Vagina (tissue), 2 donors: ENCODE measurements around the gene ZBTB34. TPM values are rescaled to one million over a fixed set of nuclear protein-coding genes. Genes with fewer than 3 reads are reported as not detected.

Experiments
- DNase-seq, 2 donors: peaks; one replicate each; pipeline ENCODE4 v3.0.0-alpha.2; 2017; ENCODE audit errors: extremely low spot score in 2 of 2
- H3K27ac ChIP-seq: fragments of 200-600 bp; sonication (generic); one replicate; pipeline ENCODE4 v1.5.1; 2019
- H3K27me3 ChIP-seq: fragments of 200-600 bp; sonication (generic); one replicate; pipeline ENCODE4 v1.5.1; 2019
- H3K36me3 ChIP-seq, 2 donors: fragments of 200-600 bp; sonication (generic); one replicate each; pipeline ENCODE4 v1.5.1; 2017 to 2019
- H3K4me1 ChIP-seq: fragments of 200-600 bp; sonication (generic); one replicate; pipeline ENCODE4 v1.5.1; 2019
- H3K4me3 ChIP-seq, 2 donors: fragments of 200-600 bp; sonication (generic); 1 replicate in 1 of 2; 2 replicates in 1 of 2; pipeline ENCODE4 v1.5.1; 2016 to 2019
- H3K9me3 ChIP-seq: fragments of 200-600 bp; sonication (generic); one replicate; pipeline ENCODE4 v1.5.1; 2019
- CTCF ChIP-seq, 3 experiments: fragments of 450-650 bp in 2 of 3; fragments of 200-600 bp in 1 of 3; sonication (generic) in 1 of 3; IDR thresholded peaks; one replicate each; pipeline ENCODE4 v1.5.1; 2017 to 2019; ENCODE audit warnings: antibody characterized with exemption in 3 of 3, mild to moderate bottlenecking in 2 of 3, moderate library complexity in 2 of 3
- POLR2A ChIP-seq, 2 donors: fragments of 450-650 bp; IDR thresholded peaks; one replicate each; pipeline ENCODE4 v1.6.1; 2017; ENCODE audit warnings: antibody characterized with exemption in 2 of 2, mild to moderate bottlenecking in 2 of 2, moderate library complexity in 2 of 2
- POLR2AphosphoS5 ChIP-seq, 2 donors: sonication (generic); formaldehyde crosslinking; IDR thresholded peaks; one replicate each; pipeline ENCODE4 v1.9.0; 2017; ENCODE audit warnings: antibody characterized with exemption in 2 of 2, mild to moderate bottlenecking in 2 of 2, low read depth in 1 of 2; ENCODE audit not compliant: insufficient read depth in 1 of 2
- intact Hi-C: fragments of 100-400 bp; cut with DNase I; formaldehyde crosslinking; loops from one replicate; pipeline ENCODE4 v1.15.1; 2023
- total RNA-seq: library from RNA; depleted of rRNA; stranded (reverse); fragments of >200 nt; gene quantifications from one replicate; pipeline ENCODE4 v1.2.3, GENCODE V29; 2016

Gene ZBTB34
- total RNA-seq, 1 donor from 2014 or later, result 8.6 TPM

- Histone ChIP-seq H3K9me3 (no peaks in the 10 kb centered on the region), H3K36me3 (peaks cover 0 to 24% of the 10 kb centered on the region in 2 donors), H3K4me3 (no peak overlapping the region), H3K27me3 (no peaks in the 10 kb centered on the region), H3K4me1 (no peaks in the 10 kb centered on the region), H3K27ac (no peak overlapping the region)
- no peak for TF ChIP-seq POLR2AphosphoS5 (IDR thresholded peaks at IDR 0.05; ENCODE audit: insufficient read depth in 1 of 2, low read depth in 1 of 2)
- intact Hi-C loops, result loop anchor here (5.0 kb wide), 1 partner anchor 1438 kb away; no protein-coding TSS in a partner anchor
- no peak for DNase-seq
Observed at GRCh38 chr9:126879288-126879687, 18.8 kb downstream of the ZBTB34 start.

DNA sequence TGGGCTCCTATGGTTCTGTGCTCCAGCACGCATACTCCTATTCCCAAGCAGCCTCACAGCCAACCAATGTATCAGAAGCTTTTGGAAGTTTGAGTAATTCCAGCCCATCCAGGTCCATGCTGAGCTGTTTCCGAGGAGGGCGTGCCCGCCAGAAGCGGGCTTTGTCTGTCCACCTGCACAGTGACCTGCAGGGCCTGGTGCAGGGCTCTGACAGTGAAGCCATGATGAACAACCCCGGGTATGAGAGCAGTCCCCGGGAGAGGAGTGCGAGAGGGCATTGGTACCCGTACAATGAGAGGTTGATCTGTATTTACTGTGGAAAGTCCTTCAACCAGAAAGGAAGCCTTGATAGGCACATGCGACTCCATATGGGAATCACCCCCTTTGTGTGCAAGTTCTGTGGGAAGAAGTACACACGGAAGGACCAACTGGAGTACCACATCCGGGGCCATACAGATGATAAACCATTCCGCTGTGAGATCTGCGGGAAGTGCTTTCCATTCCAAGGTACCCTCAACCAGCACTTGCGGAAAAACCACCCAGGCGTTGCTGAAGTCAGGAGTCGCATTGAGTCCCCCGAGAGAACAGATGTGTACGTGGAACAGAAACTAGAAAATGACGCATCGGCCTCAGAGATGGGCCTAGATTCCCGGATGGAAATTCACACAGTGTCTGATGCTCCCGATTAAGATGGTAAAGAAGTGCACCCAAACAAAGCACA, 19.9 kb downstream of the ZBTB34 start:
- peaks cover 0 to 24% of the 10 kb centered on the region in 2 donors for H3K36me3 ChIP-seq
- TF ChIP-seq POLR2AphosphoS5 (IDR thresholded peaks at IDR 0.05; ENCODE audit: insufficient read depth in 1 of 2, low read depth in 1 of 2), result no peak
- no peak for TF ChIP-seq POLR2A (IDR thresholded peaks at IDR 0.05)
- no peaks in the 10 kb centered on the region for H3K4me1 ChIP-seq
- no peak overlapping the region for H3K27ac ChIP-seq
- no peaks in the 10 kb centered on the region for H3K27me3 ChIP-seq
- no peak overlapping the region for H3K4me3 ChIP-seq
- intact Hi-C loops, result no loop called here
- peak in 1 of 2 donors; percentile 58 for DNase-seq
- no peaks in the 10 kb centered on the region for H3K9me3 ChIP-seq

GRCh38 chr9:126880947-126881332, 20.5 kb downstream of the ZBTB34 start:
- H3K9me3 ChIP-seq, result no peaks in the 10 kb centered on the region
- H3K27me3 ChIP-seq, result no peaks in the 10 kb centered on the region
- H3K4me1 ChIP-seq, result no peaks in the 10 kb centered on the region
- DNase-seq, result no peak
- intact Hi-C loops, result no loop called here
- H3K36me3 ChIP-seq, result peaks cover 0 to 26% of the 10 kb centered on the region in 2 donors
- TF ChIP-seq CTCF (IDR thresholded peaks at IDR 0.05) (no peak), POLR2AphosphoS5 (IDR thresholded peaks at IDR 0.05; ENCODE audit: insufficient read depth in 1 of 2, low read depth in 1 of 2) (no peak), POLR2A (IDR thresholded peaks at IDR 0.05) (no peak)
- no peak overlapping the region for H3K27ac ChIP-seq
- no peak overlapping the region for H3K4me3 ChIP-seq

GRCh38 chr9:126882746-126883145, 22.3 kb downstream of the ZBTB34 start:
- H3K27ac ChIP-seq, result no peak overlapping the region
- intact Hi-C loops, result no loop called here
- DNase-seq, result no peak
- no peak overlapping the region for H3K4me3 ChIP-seq
- H3K4me1 ChIP-seq, result no peaks in the 10 kb centered on the region
- H3K9me3 ChIP-seq, result no peaks in the 10 kb centered on the region
- no peaks in the 10 kb centered on the region for H3K27me3 ChIP-seq
- TF ChIP-seq CTCF (IDR thresholded peaks at IDR 0.05) (no peak), POLR2A (IDR thresholded peaks at IDR 0.05) (no peak), POLR2AphosphoS5 (IDR thresholded peaks at IDR 0.05; ENCODE audit: insufficient read depth in 1 of 2, low read depth in 1 of 2) (no peak)
- H3K36me3 ChIP-seq, result peaks cover 0 to 29% of the 10 kb centered on the region in 2 donors

DNA sequence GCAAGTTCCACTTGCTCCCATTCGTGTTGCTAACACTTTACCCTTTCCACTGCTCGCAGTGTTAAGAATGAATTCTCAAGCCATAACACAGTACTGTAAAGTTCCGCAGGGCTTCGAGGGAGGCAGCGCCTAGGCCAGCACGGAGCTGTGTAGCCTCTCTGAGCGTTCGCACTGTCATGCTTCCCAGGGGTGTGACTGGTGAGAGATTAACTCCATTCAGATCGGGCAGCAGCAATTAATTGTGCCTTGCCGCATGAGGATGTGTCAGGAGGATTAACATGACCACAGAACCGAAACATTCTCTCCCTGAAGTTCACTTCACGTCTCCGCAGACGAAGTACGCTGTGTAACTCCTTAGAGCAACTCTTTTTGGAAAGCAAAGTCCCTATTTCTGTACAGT, 23.2 kb downstream of the ZBTB34 start:
- intact Hi-C loops, result no loop called here
- no peak for DNase-seq
- Histone ChIP-seq H3K9me3 (no peaks in the 10 kb centered on the region), H3K27me3 (no peaks in the 10 kb centered on the region), H3K36me3 (peaks cover 0 to 25% of the 10 kb centered on the region in 2 donors), H3K27ac (no peak overlapping the region), H3K4me3 (no peak overlapping the region), H3K4me1 (no peaks in the 10 kb centered on the region)
- TF ChIP-seq POLR2A (IDR thresholded peaks at IDR 0.05), result no peak
- no peak for TF ChIP-seq POLR2AphosphoS5 (IDR thresholded peaks at IDR 0.05; ENCODE audit: insufficient read depth in 1 of 2, low read depth in 1 of 2)
- no peak for TF ChIP-seq CTCF (IDR thresholded peaks at IDR 0.05)

- no peaks in the 10 kb centered on the region for H3K9me3 ChIP-seq
- H3K36me3 ChIP-seq, result peaks cover 0 to 14% of the 10 kb centered on the region in 2 donors
- intact Hi-C loops, result no loop called here
- no peak overlapping the region for H3K27ac ChIP-seq
- H3K4me1 ChIP-seq, result no peaks in the 10 kb centered on the region
- H3K4me3 ChIP-seq, result no peak overlapping the region
- no peaks in the 10 kb centered on the region for H3K27me3 ChIP-seq
- TF ChIP-seq CTCF (IDR thresholded peaks at IDR 0.05) (no peak), POLR2AphosphoS5 (IDR thresholded peaks at IDR 0.05; ENCODE audit: insufficient read depth in 1 of 2, low read depth in 1 of 2) (no peak), POLR2A (IDR thresholded peaks at IDR 0.05) (no peak)
- no peak for DNase-seq
Observed at GRCh38 chr9:126885131-126885641, 24.7 kb downstream of the ZBTB34 start.
